NCI-H345 (cell line): ENCODE results near the gene MAPK13.

ENCODE experiments used
- DNase-seq: peaks from one replicate; lab custom pipeline; 2025; lab: John Stamatoyannopoulos, UW

Gene MAPK13

GRCh38 chr6:36150283-36150682 is 20.0 kb downstream of the MAPK13 start:
- no peak for DNase-seq

GRCh38 chr6:36154286-36154685 is 24.0 kb downstream of the MAPK13 start:
- DNase-seq: no peak

DNA sequence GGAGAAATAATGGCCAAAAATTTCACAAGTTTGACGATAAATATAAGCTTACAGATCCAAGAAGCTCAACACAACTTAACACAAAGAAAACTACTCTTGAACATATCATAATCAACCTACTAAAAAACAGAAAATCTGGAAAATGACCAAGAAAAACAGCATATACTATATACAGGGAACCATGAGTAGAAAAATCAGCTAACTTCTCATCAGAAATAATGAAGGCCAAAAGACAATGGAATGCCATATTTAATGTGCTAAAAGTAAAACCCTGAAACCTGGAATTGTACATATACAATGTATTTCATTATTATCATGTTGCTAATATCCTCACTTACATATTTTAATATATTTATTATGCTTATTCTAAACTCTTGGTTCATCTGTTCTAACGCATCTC is 25.3 kb downstream of the MAPK13 start:
- DNase-seq: no peak

DNA sequence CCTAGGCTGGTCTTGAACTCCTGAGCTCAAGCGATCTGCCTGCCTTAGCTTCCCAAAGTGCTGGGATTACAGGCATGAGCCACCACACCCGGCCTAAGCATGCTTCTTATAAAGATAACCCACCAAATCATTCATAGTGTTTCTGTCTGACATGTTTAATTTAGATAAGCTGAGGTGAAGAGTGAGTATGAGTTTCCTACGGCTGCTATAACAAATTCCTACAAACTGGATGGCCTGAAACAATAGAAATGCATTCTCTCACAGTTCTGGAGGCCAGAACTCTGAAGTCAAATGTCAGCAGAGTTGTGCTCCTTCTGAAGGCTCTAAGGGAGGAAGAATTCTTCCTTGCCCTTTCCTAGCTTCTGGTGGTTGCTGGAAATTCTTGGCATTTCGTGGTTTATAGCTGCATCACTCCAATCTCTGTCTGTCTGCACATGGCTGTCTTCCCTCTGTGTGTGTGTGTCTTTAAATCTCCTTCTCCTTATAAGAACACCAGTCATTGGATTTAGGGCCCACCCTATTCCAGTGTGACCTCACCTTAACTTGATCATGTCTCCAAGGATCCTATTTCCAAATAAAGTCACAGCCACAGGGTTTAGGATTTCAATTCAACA is 29.9 kb downstream of the MAPK13 start:
- no peak for DNase-seq

DNA sequence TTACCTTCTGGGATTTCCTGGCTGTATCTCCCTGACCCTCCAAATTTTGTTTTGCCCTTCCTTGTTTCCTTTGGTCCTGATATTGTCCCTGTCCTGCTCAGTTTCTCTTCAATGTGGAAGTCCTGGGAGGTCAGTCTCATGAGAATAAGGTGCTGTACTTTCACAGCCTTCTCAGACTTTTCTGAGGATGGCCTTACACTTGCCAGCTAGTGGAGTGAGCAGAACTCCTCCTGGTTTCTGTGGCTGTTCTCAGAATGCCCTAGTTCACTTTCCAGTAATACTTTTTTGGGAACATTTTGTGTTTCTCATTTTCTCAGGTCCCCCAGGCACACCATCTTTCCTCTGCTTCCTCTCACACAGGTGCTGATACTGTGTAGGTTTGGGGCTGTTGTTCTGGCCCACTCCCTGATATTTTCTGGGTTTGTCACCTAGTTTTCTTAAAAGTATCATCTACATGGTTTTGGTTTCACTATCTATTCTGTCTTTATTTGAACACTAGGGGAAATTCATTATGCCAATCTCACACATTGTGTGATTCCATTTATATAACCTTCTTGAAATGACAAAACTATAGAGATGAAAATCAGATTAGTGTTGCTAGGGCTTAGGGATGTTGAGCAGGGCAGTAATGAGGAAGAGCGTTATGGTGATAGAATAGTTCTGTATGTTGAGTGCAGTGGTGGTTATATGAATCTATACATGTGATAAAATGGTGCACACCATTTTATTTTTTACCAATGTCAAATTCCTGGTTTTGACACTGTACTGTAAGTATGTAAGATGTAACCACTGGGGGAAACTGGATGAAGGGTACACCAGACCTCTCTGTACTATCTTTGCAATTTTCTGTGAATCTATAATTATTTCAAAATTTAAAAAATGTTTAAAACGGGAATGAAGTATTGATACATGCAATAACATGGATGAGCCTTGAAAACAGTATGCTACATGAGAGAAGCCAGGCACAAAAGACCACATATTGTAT is 39.0 kb downstream of the MAPK13 start:
- DNase-seq: no peak

GRCh38 chr6:36170704-36171103 is 40.4 kb downstream of the MAPK13 start:
- DNase-seq: no peak

- DNase-seq: no peak
These were observed 41.3 kb downstream of the MAPK13 start for GRCh38 chr6:36171573-36171972.

GRCh38 chr6:36177166-36177565 is 46.9 kb downstream of the MAPK13 start:
- DNase-seq: no peak

GRCh38 chr6:36178544-36178943 is 48.2 kb downstream of the MAPK13 start:
- DNase-seq: no peak

- DNase-seq: no peak
These were observed 49.8 kb downstream of the MAPK13 start for GRCh38 chr6:36180126-36180525.

GRCh38 chr6:36184311-36184710 is 54.0 kb downstream of the MAPK13 start:
- no peak for DNase-seq

GRCh38 chr6:36186199-36186598 is 55.9 kb downstream of the MAPK13 start:
- DNase-seq: no peak

DNA sequence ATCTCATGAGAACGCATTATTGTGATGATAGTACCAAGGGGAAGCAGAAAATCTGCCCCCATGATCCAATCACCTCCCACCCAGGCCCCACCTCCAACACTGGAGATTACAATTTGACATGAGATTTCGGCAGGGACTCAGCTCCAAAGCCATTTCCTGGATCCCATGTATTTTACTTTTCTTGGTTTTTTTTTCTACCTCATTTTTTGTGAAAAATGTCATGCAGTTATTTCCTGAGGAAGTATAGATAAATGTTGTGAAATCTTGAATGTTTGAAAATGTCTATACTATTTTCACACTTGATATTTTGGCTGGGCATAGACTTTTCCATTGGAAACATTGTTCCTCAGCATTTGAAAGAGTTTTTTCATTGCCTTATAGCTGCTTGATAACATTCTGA is 57.1 kb downstream of the MAPK13 start:
- DNase-seq: no peak
